ENCODE results near the gene ZNF662.

The ZNF662 gene

GRCh38 chr3:42905740-42906069, 237 bp upstream of the ZNF662 start:
- 94 to 95% methylated on average over 4 to 9 of the region's 12 CpGs for WGBS, 2 experiments (ENCODE audit: insufficient coverage in 2 of 2)
- no peak overlapping the region for H3K4me3 ChIP-seq (ENCODE audit: extremely low read depth, insufficient read depth, low read length, poor library complexity, severe bottlenecking)
- H3K27ac ChIP-seq (ENCODE audit: low read depth, low read length, severe bottlenecking): no peak overlapping the region
- H3K9me3 ChIP-seq (ENCODE audit: control insufficient read depth, low read length): peaks cover 4% of the 10 kb centered on the region
- H3K36me3 ChIP-seq (ENCODE audit: control insufficient read depth, insufficient read depth, low read length): no peaks in the 10 kb centered on the region
- peaks cover 2% of the 10 kb centered on the region for H3K4me1 ChIP-seq (ENCODE audit: control insufficient read depth, insufficient read depth, low read length, poor library complexity, severe bottlenecking)

- H3K36me3 ChIP-seq (ENCODE audit: control insufficient read depth, insufficient read depth, low read length): no peaks in the 10 kb centered on the region
- H3K9me3 ChIP-seq (ENCODE audit: control insufficient read depth, low read length): peaks cover 4% of the 10 kb centered on the region
- H3K27ac ChIP-seq (ENCODE audit: low read depth, low read length, severe bottlenecking): no peak overlapping the region
- peaks cover 2% of the 10 kb centered on the region for H3K4me1 ChIP-seq (ENCODE audit: control insufficient read depth, insufficient read depth, low read length, poor library complexity, severe bottlenecking)
- 78 to 96% methylated on average over 4 of the region's 4 CpGs for WGBS, 2 experiments (ENCODE audit: insufficient coverage in 2 of 2)
- H3K4me3 ChIP-seq (ENCODE audit: extremely low read depth, insufficient read depth, low read length, poor library complexity, severe bottlenecking): no peak overlapping the region
Measured at GRCh38 chr3:42906848-42907183, 874 bp downstream of the ZNF662 start.

- Histone ChIP-seq H3K9me3 (ENCODE audit: control insufficient read depth, low read length) (peaks cover 4% of the 10 kb centered on the region), H3K36me3 (ENCODE audit: control insufficient read depth, insufficient read depth, low read length) (no peaks in the 10 kb centered on the region), H3K4me3 (ENCODE audit: extremely low read depth, insufficient read depth, low read length, poor library complexity, severe bottlenecking) (no peak overlapping the region), H3K4me1 (ENCODE audit: control insufficient read depth, insufficient read depth, low read length, poor library complexity, severe bottlenecking) (peaks cover 2% of the 10 kb centered on the region), H3K27ac (ENCODE audit: low read depth, low read length, severe bottlenecking) (no peak overlapping the region)
- 87 to 89% methylated on average over 6 to 7 of the region's 7 CpGs for WGBS, 2 experiments (ENCODE audit: insufficient coverage in 2 of 2)
Measured at GRCh38 chr3:42908675-42909074, 2.7 kb downstream of the ZNF662 start.

GRCh38 chr3:42911551-42911950, 5.6 kb downstream of the ZNF662 start:
- H3K4me1 ChIP-seq (ENCODE audit: control insufficient read depth, insufficient read depth, low read length, poor library complexity, severe bottlenecking): peaks cover 2% of the 10 kb centered on the region
- no peaks in the 10 kb centered on the region for H3K36me3 ChIP-seq (ENCODE audit: control insufficient read depth, insufficient read depth, low read length)
- H3K4me3 ChIP-seq (ENCODE audit: extremely low read depth, insufficient read depth, low read length, poor library complexity, severe bottlenecking): no peak overlapping the region
- 83 to 88% methylated on average over 1 of the region's 2 CpGs for WGBS, 2 experiments (ENCODE audit: insufficient coverage in 2 of 2)
- H3K27ac ChIP-seq (ENCODE audit: low read depth, low read length, severe bottlenecking): no peak overlapping the region
- H3K9me3 ChIP-seq (ENCODE audit: control insufficient read depth, low read length): peaks cover 23% of the 10 kb centered on the region

GRCh38 chr3:42914771-42915515, 9.0 kb downstream of the ZNF662 start:
- H3K4me1 ChIP-seq (ENCODE audit: control insufficient read depth, insufficient read depth, low read length, poor library complexity, severe bottlenecking): no peaks in the 10 kb centered on the region
- H3K4me3 ChIP-seq (ENCODE audit: extremely low read depth, insufficient read depth, low read length, poor library complexity, severe bottlenecking): no peak overlapping the region
- no peaks in the 10 kb centered on the region for H3K36me3 ChIP-seq (ENCODE audit: control insufficient read depth, insufficient read depth, low read length)
- H3K27ac ChIP-seq (ENCODE audit: low read depth, low read length, severe bottlenecking): no peak overlapping the region
- peaks cover 25% of the 10 kb centered on the region for H3K9me3 ChIP-seq (ENCODE audit: control insufficient read depth, low read length)
- WGBS, 2 experiments (ENCODE audit: insufficient coverage in 2 of 2): 89 to 94% methylated on average over 5 to 6 of the region's 8 CpGs

GRCh38 chr3:42923606-42924005, 17.7 kb downstream of the ZNF662 start:
- 88 to 100% methylated on average over 4 of the region's 4 CpGs for WGBS, 2 experiments (ENCODE audit: insufficient coverage in 2 of 2)
- Histone ChIP-seq H3K4me1 (ENCODE audit: control insufficient read depth, insufficient read depth, low read length, poor library complexity, severe bottlenecking) (no peaks in the 10 kb centered on the region), H3K27ac (ENCODE audit: low read depth, low read length, severe bottlenecking) (no peak overlapping the region), H3K4me3 (ENCODE audit: extremely low read depth, insufficient read depth, low read length, poor library complexity, severe bottlenecking) (no peak overlapping the region), H3K36me3 (ENCODE audit: control insufficient read depth, insufficient read depth, low read length) (no peaks in the 10 kb centered on the region), H3K9me3 (ENCODE audit: control insufficient read depth, low read length) (no peaks in the 10 kb centered on the region)

- H3K36me3 ChIP-seq (ENCODE audit: control insufficient read depth, insufficient read depth, low read length): no peaks in the 10 kb centered on the region
- H3K27ac ChIP-seq (ENCODE audit: low read depth, low read length, severe bottlenecking): no peak overlapping the region
- H3K4me1 ChIP-seq (ENCODE audit: control insufficient read depth, insufficient read depth, low read length, poor library complexity, severe bottlenecking): no peaks in the 10 kb centered on the region
- H3K9me3 ChIP-seq (ENCODE audit: control insufficient read depth, low read length): no peaks in the 10 kb centered on the region
- H3K4me3 ChIP-seq (ENCODE audit: extremely low read depth, insufficient read depth, low read length, poor library complexity, severe bottlenecking): no peak overlapping the region
Measured at GRCh38 chr3:42926310-42926709, 20.4 kb downstream of the ZNF662 start.

GRCh38 chr3:42934111-42934510, 28.2 kb downstream of the ZNF662 start:
- 94% methylated on average over 3 of the region's 5 CpGs; no CpG with 5 or more reads in 1 of the 2 experiments for WGBS, 2 experiments (ENCODE audit: insufficient coverage in 2 of 2)

GRCh38 chr3:42934910-42935309, 29.0 kb downstream of the ZNF662 start:
- Histone ChIP-seq H3K9me3 (ENCODE audit: control insufficient read depth, low read length) (no peaks in the 10 kb centered on the region), H3K4me3 (ENCODE audit: extremely low read depth, insufficient read depth, low read length, poor library complexity, severe bottlenecking) (no peak overlapping the region), H3K36me3 (ENCODE audit: control insufficient read depth, insufficient read depth, low read length) (no peaks in the 10 kb centered on the region), H3K27ac (ENCODE audit: low read depth, low read length, severe bottlenecking) (no peak overlapping the region), H3K4me1 (ENCODE audit: control insufficient read depth, insufficient read depth, low read length, poor library complexity, severe bottlenecking) (no peaks in the 10 kb centered on the region)
- WGBS, 2 experiments (ENCODE audit: insufficient coverage in 2 of 2): 60 to 67% methylated on average over 1 of the region's 2 CpGs

More at GRCh38 chr3:42934111-42934510, 28.2 kb downstream of the ZNF662 start:
- H3K36me3 ChIP-seq (ENCODE audit: control insufficient read depth, insufficient read depth, low read length): no peaks in the 10 kb centered on the region
- no peaks in the 10 kb centered on the region for H3K4me1 ChIP-seq (ENCODE audit: control insufficient read depth, insufficient read depth, low read length, poor library complexity, severe bottlenecking)
- no peaks in the 10 kb centered on the region for H3K9me3 ChIP-seq (ENCODE audit: control insufficient read depth, low read length)
- no peak overlapping the region for H3K4me3 ChIP-seq (ENCODE audit: extremely low read depth, insufficient read depth, low read length, poor library complexity, severe bottlenecking)
- H3K27ac ChIP-seq (ENCODE audit: low read depth, low read length, severe bottlenecking): no peak overlapping the region

GRCh38 chr3:42935472-42935871, 29.5 kb downstream of the ZNF662 start:
- Histone ChIP-seq H3K9me3 (ENCODE audit: control insufficient read depth, low read length) (no peaks in the 10 kb centered on the region), H3K27ac (ENCODE audit: low read depth, low read length, severe bottlenecking) (no peak overlapping the region), H3K4me3 (ENCODE audit: extremely low read depth, insufficient read depth, low read length, poor library complexity, severe bottlenecking) (no peak overlapping the region), H3K36me3 (ENCODE audit: control insufficient read depth, insufficient read depth, low read length) (no peaks in the 10 kb centered on the region), H3K4me1 (ENCODE audit: control insufficient read depth, insufficient read depth, low read length, poor library complexity, severe bottlenecking) (no peaks in the 10 kb centered on the region)
- 100% methylated on average over 1 of the region's 1 CpG for WGBS, 2 experiments (ENCODE audit: insufficient coverage in 2 of 2)

GRCh38 chr3:42936157-42936981, 30.4 kb downstream of the ZNF662 start:
- H3K36me3 ChIP-seq (ENCODE audit: control insufficient read depth, insufficient read depth, low read length): no peaks in the 10 kb centered on the region
- 92 to 95% methylated on average over 40 to 43 of the region's 43 CpGs for WGBS, 2 experiments (ENCODE audit: insufficient coverage in 2 of 2)

More at GRCh38 chr3:42936157-42936981, 30.4 kb downstream of the ZNF662 start:
- no peak overlapping the region for H3K4me3 ChIP-seq (ENCODE audit: extremely low read depth, insufficient read depth, low read length, poor library complexity, severe bottlenecking)
- no peak overlapping the region for H3K27ac ChIP-seq (ENCODE audit: low read depth, low read length, severe bottlenecking)
- no peaks in the 10 kb centered on the region for H3K4me1 ChIP-seq (ENCODE audit: control insufficient read depth, insufficient read depth, low read length, poor library complexity, severe bottlenecking)
- H3K9me3 ChIP-seq (ENCODE audit: control insufficient read depth, low read length): no peaks in the 10 kb centered on the region
